ENCODE data around the gene C1orf35.

The C1orf35 gene

DNA sequence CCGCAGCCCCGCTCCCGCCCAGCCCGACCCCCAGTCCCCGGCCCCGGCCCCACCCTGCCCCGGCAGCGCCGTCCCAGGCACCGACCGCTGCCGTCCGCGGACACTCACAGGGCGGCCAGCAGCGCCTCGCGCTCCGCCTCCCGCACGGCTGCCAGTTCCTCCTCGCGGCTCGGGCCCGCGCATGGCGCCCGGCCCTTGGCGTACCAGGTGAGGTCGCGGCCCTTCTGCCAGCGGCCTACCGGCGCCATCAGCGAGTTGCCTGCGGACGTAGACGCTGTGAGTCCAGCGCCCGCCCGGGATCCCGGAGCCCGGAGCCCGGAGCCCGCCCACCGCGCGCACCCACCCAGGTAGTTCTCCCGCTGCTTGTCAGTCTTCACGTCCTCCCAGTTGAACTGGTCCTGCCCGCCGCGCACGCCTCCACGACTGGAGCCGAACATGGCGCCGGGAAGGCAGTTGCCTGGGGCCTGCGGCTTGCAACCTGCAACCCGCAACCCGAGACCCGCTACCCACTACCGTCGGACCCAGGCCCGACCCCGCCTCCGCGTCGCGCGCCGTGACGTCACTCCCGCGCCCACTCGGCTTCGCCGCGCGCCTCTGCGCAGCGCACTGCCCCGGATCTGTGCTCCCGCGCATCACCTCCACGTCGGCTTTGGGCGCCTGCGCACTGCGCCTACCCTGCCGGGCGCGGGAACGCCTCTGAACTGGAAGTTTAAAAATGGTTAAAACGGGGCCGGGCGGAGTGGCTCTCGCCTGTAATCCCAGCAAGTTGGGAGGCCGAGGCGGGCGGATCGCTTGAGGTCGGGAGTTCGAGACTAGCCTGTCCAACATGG, at the start of gene C1orf35:
Gene C1orf35, minus strand, starts transcription at position 535 of the 830 bp plus-strand sequence. Its CDS starts 98 bp downstream, at position 437.
- peak; percentile 90 for DNase-seq (ENCODE audit: low spot score)

DNA sequence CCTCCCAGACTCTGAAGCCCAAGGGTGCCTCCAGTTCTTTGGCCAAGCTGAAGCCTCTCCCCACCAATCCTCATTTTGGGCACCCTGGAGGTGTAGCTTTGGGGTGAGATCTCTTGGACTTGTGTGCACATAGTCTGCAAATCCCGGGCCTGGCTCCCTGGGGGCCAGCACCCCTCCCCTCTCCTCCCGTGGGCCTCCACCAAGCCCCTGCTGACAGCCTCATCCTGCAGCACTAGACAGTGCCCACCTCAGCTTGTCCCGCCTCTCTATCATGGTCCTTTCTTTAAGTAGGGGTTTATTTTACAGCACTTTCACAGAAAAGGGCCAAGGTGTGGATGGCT, 49.8 kb upstream of the C1orf35 start:
- no peak for DNase-seq (ENCODE audit: low spot score)

DNA sequence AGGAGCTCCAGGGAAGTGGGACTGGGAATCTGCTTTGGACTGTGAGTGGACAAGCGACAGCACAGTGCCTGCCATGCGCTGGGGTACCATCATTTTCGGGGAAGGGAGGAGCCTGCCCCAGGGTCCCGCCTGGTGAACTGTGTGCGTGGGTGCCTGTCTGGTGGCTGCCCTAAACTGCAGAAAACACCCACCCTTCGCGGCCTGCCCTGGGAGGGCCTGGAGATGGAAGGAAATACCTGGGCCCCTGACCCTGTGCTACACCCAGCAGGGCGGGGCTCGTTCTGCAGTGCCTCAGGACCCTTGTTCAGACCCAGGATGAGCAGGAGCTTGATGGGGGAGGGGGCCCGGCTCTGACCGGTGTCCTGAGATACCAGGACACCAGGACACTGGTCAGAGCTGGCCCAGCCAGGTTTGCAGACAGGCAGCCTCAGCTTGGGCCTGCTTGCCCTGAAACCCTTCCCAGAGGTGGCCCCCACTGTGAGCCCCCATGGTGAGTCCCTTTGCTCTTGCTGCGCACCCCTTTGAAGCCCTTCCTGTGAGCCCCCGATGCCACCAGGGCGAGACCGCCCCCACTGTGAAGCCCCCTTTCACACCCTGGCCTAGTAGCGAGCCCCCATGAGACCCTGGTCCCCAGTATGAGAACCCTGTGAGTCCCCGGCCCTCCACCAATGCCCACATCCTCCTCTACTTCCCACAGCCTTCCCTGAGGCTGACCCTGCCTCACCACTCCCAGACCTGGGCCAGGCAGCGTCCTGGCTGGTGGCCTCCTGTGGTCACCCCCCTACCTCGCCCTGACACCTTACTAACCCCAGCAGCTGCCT, 49.2 kb upstream of the C1orf35 start:
- DNase-seq (ENCODE audit: low spot score) = no peak

DNA sequence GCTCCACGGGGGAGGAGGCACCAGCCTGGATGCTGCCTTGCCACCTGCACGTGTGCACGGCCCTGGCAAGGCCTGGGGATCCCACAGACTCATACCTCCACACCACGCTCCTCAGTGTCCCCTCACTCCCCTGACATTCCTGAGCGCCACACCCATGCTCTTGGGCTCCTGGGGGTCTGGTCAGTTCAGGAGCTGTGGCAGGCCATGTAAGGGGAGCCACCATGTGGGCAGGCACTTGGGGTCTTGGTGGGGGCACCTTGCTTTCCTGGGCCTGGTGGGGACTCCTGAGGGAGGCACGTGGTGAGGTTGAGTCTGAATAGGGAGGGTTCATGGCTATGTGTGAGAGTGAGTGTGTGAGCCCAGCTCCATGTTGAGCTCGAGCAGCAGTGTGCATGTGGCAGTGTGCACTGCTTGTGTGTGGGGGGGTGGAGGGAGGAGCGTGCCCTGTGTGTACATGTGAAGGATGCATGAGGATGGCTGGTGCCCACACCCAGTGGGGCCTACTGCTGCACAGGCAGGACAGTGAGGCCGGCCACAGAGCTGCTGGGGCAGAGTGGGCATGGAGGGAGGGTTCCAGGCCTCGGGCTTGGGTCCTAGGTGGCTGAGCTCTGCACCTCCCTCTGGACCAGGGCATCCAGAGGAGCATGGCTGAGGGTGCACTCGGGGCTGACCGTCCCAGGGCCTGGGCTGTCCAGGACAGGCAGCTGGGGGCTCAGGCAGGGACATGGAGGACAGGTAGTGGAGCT, 48.2 kb upstream of the C1orf35 start:
- DNase-seq (ENCODE audit: low spot score) = no peak

DNA sequence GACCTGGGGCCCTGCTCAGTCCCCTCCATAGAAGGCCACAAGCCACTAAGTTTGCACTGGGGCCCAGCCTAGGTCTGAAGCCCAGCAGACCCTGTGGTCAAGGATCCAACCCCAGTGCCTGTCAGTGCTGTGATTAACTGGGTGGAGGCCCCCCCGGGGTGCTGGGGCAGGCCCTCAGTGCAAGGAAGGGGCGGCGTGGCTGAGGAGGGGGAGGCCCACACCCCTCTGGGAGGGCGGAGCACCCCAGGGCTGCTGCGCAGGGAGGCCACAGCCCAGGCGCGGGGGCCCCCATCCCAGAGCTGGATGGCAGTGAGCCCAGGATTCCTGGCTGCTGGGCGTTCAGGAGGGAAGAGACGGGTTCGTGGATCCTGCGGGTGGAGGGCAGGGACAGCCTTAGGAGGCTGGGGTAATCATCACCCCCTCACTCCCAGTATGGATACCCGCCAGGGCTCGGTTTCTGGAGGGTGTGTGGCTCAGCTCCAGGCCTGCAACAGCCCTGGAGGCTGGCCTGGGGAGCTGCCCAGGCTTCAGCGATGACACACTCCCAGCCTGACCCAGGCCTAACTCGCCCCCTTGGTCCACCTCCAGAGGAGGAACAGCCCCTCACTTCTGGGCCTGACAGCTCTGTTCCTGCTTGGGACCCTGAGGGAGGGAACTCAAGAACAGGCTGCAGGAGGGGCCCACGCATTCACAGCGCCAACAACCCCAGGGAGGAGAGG, 47.5 kb upstream of the C1orf35 start:
- no peak for DNase-seq (ENCODE audit: low spot score)

DNA sequence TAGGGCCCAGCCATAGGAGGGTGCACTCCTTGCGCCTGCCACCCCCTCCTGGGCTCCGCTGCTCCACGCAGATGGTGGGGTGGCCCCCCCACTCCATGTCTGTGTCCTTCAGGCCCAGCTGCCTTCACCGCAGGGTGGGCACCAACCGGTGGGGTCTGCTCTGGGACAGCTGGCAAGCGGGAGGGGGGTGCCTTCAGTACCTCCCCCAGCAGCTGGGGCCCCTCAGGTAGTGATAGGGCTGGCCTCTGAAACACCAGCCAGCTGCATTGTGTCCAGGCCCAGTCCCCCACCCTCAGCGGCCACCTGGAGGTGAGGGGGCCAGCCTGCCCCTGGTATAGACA, 47.0 kb upstream of the C1orf35 start:
- DNase-seq (ENCODE audit: low spot score) = no peak

DNA sequence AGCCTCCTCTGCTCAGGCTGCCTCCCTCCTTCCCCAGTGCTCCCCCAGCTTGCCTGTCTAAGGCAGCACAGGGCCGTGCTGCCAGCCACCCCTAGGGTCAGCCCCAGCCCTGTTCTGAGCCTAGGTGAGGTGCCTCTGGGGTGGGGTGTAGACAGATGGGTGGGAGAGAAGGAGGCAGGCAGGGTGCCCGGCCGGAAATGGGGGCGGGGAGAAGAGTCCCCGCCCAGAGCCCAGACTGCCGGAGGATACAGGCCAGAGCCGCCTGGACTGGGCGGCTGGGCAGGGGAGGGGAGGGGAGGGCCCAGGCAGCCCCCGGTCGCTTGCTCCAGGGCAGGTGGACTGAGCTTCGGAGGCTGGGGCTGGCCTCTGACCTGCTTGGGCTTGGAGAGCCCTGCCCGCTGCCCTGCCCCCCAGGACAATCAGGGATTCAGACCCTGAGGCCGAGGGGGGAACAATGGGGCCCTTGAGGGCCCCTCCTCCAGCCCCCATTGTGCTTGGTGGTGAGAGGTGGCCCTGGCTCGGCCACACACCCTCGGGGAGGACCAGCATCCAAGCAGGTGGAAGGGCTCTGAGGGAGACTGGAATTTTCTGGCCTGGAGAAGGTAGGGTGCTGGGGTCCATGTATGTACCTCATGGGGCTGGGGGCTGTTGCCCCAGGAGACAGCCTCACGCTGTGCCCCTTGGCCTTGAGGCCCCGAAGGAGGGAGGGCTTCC, 46.4 kb upstream of the C1orf35 start, which contains the start of gene GJC2:
Gene GJC2, plus strand, starts transcription at position 525 of the 714 bp plus-strand sequence. CDS start 7,829 bp downstream, outside the sequence.
- no peak for DNase-seq (ENCODE audit: low spot score)

DNA sequence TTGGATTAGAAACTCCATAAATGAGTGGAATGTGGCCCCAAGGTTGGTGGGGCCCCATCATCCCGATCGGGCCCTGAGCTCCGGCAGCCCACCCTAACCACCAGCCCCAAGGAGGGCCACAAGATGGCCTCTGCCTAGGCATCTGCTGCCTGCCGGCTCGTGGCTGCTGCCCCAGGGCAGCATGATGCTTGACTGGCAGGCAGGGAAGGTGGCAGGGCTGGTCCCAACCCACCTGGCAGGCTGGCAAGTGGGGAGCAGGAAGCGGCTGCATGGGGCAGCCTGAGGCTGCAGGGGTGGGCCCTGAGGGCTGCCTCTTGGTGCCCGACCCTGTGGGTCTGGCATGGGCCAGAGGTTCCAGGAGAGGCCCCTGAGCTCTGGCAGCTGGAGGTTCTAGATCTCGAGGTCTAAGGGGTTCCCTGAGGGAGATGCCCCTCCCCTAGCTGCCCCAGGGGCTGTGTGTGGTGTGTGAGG, 45.8 kb upstream of the C1orf35 start:
- DNase-seq (ENCODE audit: low spot score) = no peak

DNA sequence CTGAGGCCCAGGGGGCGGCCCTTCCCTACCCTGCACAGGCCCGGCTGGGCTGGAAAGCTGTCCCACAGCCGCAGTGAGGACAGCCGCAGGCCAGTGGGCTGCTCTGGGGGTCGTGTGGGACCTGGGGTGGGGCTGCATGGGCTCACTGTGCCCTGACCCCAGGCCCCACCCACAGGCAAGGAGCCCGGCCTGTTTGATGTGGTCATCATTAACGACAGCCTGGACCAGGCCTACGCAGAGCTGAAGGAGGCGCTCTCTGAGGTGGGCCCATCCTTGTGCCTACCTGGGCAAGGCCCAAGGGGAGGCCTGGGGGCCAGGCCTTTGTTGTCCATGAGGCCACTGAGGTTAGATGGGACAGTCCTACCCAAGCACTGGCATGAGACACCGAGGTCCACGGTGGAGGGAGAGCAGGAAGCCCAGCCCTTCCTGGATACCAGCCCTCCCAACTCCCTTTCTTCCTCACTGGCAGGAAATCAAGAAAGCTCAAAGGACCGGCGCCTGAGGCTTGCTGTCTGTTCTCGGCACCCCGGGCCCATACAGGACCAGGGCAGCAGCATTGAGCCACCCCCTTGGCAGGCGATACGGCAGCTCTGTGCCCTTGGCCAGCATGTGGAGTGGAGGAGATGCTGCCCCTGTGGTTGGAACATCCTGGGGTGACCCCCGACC, 45.2 kb upstream of the C1orf35 start:
- DNase-seq (ENCODE audit: low spot score) = no peak

DNA sequence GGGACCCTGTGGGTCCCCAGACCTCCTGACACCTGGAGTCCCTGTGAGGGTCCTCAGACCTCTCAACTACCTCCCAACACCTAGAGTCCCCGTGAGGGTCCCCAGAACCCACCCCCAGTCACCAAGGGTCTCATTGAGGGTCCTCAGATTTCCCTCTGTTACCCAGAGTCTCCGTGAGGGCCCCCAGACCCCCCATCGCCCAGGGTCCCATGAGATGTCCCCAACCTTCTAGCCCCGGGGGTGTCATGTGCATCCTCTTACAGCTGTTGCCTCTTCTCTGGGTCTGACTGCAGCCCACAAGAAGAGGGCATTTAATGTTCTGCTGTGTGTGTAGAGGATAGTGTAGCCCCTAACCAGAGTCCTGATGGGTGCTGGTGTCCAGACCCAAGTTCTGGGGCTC, 44.6 kb upstream of the C1orf35 start:
- DNase-seq (ENCODE audit: low spot score) = no peak

DNA sequence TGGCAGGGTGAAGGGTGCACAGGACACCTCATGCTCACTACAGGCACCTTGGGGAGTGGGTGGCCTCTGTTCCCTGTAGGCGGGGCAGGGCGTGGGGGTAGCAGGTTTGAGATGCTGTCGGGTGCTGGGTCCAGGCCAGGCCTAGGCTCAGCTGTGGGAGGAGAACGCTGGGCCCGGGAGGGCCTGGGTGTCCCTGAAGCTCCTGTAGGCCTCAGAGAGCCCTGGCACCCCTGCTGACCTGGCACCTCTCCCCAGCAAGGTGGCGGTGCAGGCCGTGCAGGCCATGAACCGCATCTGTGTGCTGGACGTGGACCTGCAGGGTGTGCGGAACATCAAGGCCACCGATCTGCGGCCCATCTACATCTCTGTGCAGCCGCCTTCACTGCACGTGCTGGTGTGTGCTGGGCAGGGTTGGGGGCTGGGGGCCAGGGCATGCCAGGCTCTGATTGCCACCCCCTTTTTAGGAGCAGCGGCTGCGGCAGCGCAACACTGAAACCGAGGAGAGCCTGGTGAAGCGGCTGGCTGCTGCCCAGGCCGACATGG, 44.1 kb upstream of the C1orf35 start:
- no peak for DNase-seq (ENCODE audit: low spot score)

DNA sequence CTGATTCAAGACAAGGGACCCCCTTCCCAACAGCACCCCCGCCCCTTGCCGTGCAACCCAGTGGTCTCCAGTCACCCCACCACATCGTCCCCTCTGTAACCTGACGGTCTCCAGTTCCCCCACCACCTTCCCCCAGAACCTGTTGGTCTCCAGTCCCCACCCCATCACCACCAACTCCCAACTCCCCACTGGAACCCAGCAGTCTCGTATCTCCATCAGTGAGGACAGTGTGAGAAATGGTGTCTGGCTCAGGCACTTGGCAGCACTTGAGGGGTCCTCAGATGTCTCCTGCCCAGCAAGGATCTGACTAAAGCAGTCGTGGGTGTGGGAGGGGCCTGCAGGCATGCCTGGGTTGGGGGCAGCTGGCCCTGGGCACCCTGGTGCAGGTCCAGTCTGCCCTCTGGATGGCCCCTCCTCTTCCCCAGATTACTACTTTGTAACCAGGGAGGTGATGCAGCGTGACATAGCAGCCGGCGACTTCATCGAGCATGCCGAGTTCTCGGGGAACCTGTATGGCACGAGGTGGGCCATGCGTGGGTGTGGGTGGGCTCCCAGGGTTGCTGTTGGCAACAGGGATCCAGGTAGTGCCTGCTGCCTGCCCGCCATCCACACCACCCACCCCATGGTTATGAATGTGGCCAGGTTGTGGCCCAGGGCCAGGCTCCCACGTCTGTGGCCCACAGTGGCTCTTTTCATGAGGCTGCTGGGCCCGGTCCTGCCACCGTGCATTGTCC, 43.5 kb upstream of the C1orf35 start:
- no peak for DNase-seq (ENCODE audit: low spot score)

DNA sequence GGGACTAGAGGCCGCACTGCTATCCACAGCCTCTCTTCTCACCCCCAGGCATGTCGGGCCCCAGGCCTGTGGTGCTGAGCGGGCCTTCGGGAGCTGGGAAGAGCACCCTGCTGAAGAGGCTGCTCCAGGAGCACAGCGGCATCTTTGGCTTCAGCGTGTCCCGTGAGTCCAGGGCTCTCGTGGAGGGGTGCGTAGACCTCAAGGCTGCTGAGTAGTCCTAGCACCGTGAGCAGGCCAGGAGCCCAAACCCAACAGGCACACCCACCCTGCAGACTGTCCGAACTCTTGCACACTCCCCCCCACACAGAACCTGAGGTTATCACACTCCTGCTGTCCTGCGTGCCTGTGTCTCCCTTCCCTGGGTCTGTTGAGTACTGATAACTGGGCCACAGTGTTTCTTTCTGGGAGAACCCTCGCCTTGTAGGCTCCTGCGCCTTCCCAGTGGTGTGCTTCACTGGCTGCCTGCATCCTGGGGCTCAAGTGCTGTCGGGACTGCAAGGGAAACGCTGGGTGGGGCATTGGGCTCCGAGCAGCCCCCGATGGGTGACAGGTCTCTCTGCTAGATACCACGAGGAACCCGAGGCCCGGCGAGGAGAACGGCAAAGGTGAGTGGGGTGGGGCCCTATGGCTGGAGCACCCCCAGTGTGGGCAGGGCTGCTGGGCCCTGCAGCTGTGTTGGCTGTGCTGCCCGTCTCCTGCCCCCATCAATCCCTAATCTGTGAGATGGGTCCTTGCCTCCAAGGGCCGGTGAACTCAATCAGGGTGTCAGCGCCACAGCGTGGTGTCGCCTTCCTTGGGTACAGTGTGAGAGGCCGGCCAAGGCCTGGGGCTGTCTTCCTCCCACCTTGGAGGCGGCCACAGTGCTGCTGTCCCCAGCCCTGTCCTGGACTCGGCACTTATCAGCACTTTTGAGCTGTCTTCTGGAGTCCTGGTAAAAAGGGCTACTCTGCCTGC, 42.6 kb upstream of the C1orf35 start:
- DNase-seq (ENCODE audit: low spot score) = no peak

DNA sequence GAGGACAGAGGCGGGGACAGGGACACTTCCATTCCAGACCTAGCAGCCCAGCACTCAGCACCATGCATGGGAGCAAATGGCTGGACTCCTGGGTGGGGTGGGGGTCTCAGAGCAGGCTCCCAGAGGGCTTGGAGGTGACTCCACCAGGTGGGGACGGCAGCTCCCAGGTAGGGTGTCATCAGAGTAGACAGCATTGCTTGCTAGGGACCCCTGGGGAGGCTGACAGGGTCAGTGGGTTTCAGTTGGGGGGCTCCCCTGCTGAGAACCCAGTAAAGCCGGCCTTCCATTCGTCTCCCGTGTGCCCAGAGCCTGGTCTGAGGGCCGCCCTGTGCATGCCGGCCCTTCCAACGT, 41.8 kb upstream of the C1orf35 start:
- no peak for DNase-seq (ENCODE audit: low spot score)

DNA sequence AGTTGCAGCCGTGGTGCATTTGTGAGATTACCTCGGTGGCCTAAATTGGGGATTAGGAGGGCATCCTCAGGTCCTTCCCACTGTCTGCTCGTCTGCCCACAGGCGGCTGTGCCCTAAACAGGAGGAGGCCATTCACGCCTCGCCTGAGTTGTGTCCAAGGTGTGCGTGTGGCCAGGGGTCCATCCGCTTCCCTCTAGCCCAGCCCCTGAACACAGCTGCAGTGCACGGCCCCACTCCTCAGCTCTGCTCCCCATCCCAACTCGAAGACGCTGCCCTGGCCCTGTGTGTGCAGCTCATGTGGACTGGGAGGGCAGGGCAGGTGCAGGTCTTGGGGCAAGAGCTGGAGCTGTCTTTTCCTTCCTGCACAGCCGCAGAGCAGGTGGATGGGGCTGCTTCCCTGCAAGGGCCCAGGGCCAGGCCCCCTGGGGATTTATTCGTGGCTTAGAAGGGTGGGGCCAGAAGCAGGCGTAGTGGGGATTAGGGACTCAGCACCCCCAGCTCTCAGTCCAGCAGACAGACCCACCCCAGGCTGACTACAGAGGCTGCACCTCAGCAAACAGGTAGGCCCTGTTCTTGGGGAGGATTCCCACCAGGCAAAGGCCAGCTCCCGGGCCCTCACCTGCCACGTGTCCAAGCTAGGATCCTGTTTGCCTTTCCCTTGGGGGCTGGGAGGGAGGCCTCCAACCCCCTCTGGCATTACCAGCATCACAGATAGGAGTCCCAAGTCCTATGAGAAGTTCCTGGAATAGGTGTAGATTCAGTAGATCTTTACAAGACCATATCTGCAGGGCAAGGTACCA, 41.3 kb upstream of the C1orf35 start:
- no peak for DNase-seq (ENCODE audit: low spot score)

DNA sequence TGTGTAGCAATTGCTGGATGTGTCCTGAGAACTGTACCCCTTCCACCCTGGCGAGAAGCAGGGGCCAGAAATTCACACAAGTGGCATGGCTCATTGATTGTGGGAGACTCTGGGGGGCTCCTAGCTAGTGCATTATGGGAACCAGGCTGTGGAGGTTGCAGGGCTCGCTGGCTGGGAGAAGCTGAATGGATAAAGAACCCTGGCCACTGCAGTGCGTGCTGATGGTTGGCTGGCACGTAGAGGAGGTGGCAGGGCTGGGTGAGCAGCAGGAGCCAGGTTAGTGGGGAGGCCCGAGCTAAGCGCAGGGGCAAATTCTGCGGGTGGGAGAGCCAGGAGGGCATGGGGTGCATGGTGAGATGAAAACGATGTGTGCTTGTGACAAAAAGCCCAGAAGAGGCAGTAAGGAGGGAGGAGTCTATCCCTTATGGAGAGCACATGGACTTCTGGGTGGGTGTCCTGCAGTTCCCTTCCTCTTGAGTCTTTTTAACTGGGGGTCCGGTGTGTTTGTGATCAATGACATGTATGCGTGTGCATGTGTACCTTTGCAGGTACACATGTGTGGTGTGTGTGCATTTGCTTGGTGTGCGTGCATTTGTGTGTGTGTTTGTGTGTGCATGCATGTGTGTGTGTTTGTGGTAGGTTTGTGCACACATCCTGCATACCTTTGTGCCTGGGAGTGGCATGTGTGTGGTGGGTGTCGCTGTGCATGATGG, 40.5 kb upstream of the C1orf35 start:
- DNase-seq (ENCODE audit: low spot score) = no peak

DNA sequence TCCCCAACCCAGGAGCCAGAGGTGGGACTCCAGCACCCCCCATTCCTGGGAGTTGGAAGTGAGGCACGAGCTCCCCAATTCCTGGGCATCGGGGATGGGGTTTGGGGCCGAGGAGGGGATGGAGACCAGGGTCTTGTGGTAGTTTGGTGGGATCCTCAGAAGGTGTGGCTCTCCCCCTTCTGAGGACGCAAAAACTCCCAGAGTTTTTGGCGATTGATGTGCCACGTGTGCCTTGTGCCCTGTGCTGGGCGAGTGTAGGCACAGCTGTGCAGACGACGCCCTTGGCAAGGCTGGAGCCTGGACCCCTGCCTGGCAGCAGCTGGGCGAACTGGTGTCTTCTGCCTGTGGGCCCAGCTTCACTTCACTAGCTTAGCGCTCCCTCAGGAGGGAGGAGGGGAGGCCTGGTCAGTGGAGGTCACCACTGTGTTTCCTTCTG, 39.6 kb upstream of the C1orf35 start:
- no peak for DNase-seq (ENCODE audit: low spot score)

All from kidney capillary endothelial cell (primary cell).